Tibial nerve (tissue), 4 donors: ENCODE results near the gene MIS18A. TPM values are rescaled to one million over a fixed set of nuclear protein-coding genes. Genes with fewer than 3 reads are reported as not detected.

Source experiments
- DNase-seq, 2 donors: peaks; one replicate each; pipeline ENCODE4 v3.0.0-alpha.2; 2019; ENCODE audit warnings: low spot score in 2 of 2
- H3K27ac ChIP-seq, 4 donors: fragments of 200-600 bp; sonication (generic) in 3 of 4; one replicate each; pipeline ENCODE4 v1.5.1; 2017 to 2019; ENCODE audit warnings: mild to moderate bottlenecking in 1 of 4
- H3K27me3 ChIP-seq, 2 donors: fragments of 200-600 bp; sonication (generic) in 1 of 2; one replicate each; pipeline versions ENCODE4 v1.5.1 to v1.6.0; 2017 to 2019
- H3K36me3 ChIP-seq, 3 donors: fragments of 200-600 bp; sonication (generic); one replicate each; pipeline ENCODE4 v1.5.1; 2018 to 2019
- H3K4me1 ChIP-seq, 4 donors: fragments of 200-600 bp; sonication (generic) in 3 of 4; one replicate each; pipeline ENCODE4 v1.5.1; 2017 to 2019
- H3K4me3 ChIP-seq, 4 donors: fragments of 200-600 bp; sonication (generic) in 3 of 4; one replicate each; pipeline ENCODE4 v1.5.1; 2017 to 2019; ENCODE audit warnings: mild to moderate bottlenecking in 1 of 4, moderate library complexity in 1 of 4
- H3K9me3 ChIP-seq, 4 donors: fragments of 200-600 bp; sonication (generic) in 3 of 4; one replicate each; pipeline ENCODE4 v1.5.1; 2017 to 2019
- EP300 ChIP-seq, 2 donors: sonication (generic); formaldehyde crosslinking; IDR thresholded peaks; one replicate each; pipeline ENCODE4 v1.6.1; 2017; ENCODE audit warnings: antibody characterized with exemption in 2 of 2, mild to moderate bottlenecking in 1 of 2
- POLR2A ChIP-seq, 2 donors: fragments of 450-650 bp; IDR thresholded peaks; one replicate each; pipeline ENCODE4 v1.6.1; 2017; ENCODE audit warnings: antibody characterized with exemption in 2 of 2, mild to moderate bottlenecking in 2 of 2, moderate library complexity in 2 of 2
- WGBS, 2 donors: methylation state at CpG; one replicate each; pipeline ENCODE4 v1.1.5; 2018; 5-methylcytosine and 5-hydroxymethylcytosine counted together
- total RNA-seq, 4 donors: library from RNA; depleted of rRNA; stranded (reverse); fragments of >200 nt; gene quantifications; one replicate each; pipeline ENCODE4 v1.1.0, GENCODE V29; 2016
- TF ChIP-seq, protein P1 (sequence below), 5 experiments: fragments of 200-600 bp in 3 of 5; fragments of 450-650 bp in 2 of 5; sonication (generic) in 3 of 5; IDR thresholded peaks; one replicate each; pipeline ENCODE4 v1.5.1; 2016 to 2019; ENCODE audit warnings: antibody characterized with exemption in 5 of 5, mild to moderate bottlenecking in 3 of 5, moderate library complexity in 2 of 5

MIS18A gene
- total RNA-seq, 4 donors from 2014 or later, result 4.0 to 9.3 (median 7.1) TPM

DNA sequence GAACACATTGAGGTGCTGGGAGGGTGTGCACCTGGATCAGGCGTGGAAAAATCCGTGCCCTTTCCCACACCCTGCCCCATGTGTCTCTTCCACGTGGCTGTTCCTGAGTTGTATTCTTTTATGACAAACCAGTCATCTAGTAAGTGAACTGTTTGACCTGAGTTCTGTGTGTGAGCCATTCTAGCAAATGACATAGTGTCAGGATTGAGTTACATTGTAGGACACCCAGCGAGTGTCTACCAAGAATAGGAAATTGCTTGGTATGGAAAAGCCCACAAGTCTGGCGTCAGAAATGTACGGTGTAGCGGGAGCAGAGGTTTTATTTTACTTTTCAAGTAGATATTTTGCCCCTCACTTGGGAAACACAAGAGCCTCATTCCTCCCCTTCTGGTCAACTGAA, 18.6 kb upstream of the MIS18A start:
- Histone ChIP-seq H3K9me3 (no peaks in the 10 kb centered on the region), H3K27me3 (no peaks in the 10 kb centered on the region), H3K4me3 (no peak overlapping the region), H3K36me3 (no peaks in the 10 kb centered on the region), H3K27ac (peak overlapping the region in 1 of 4 donors; percentile 20), H3K4me1 (no peaks in the 10 kb centered on the region)
- 87 to 90% methylated on average over 7 of the region's 7 CpGs for WGBS, 2 donors
- DNase-seq, result no peak
- no peak for TF ChIP-seq POLR2A (IDR thresholded peaks at IDR 0.05)

DNA sequence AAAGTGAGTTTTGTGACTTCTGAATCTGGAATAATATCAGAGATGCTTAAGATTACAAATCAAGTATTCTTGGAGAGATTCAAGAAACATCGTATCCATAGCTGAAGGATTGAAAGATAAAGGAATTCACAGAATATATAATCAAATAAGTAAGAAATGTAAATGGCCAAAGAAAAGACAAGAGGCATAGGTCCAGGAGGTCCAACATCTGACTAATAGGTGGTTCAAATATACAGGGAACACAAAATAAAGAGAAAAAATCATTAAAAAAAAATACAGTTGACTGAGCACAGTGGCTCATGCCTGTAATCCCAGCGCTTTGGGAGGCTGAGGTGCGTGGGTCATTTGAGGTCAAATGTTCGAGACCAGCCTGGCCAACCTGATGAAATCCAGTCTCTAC, 6.6 kb upstream of the MIS18A start:
- H3K36me3 ChIP-seq, result peaks cover 0 to 14% (median 0%) of the 10 kb centered on the region in 3 donors
- H3K4me1 ChIP-seq, result peaks cover 0 to 1% (median 0%) of the 10 kb centered on the region in 4 donors
- no peak for DNase-seq
- no peak overlapping the region for H3K27ac ChIP-seq
- H3K27me3 ChIP-seq, result no peaks in the 10 kb centered on the region
- no peak for TF ChIP-seq EP300 (IDR thresholded peaks at IDR 0.05)
- no peak for TF ChIP-seq POLR2A (IDR thresholded peaks at IDR 0.05)
- TF ChIP-seq, protein P1, sequence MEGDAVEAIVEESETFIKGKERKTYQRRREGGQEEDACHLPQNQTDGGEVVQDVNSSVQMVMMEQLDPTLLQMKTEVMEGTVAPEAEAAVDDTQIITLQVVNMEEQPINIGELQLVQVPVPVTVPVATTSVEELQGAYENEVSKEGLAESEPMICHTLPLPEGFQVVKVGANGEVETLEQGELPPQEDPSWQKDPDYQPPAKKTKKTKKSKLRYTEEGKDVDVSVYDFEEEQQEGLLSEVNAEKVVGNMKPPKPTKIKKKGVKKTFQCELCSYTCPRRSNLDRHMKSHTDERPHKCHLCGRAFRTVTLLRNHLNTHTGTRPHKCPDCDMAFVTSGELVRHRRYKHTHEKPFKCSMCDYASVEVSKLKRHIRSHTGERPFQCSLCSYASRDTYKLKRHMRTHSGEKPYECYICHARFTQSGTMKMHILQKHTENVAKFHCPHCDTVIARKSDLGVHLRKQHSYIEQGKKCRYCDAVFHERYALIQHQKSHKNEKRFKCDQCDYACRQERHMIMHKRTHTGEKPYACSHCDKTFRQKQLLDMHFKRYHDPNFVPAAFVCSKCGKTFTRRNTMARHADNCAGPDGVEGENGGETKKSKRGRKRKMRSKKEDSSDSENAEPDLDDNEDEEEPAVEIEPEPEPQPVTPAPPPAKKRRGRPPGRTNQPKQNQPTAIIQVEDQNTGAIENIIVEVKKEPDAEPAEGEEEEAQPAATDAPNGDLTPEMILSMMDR (IDR thresholded peaks at IDR 0.05), result no peak
- WGBS, 2 donors, result 94 to 96% methylated on average over 4 of the region's 4 CpGs
- no peaks in the 10 kb centered on the region for H3K9me3 ChIP-seq
- H3K4me3 ChIP-seq, result no peak overlapping the region

DNA sequence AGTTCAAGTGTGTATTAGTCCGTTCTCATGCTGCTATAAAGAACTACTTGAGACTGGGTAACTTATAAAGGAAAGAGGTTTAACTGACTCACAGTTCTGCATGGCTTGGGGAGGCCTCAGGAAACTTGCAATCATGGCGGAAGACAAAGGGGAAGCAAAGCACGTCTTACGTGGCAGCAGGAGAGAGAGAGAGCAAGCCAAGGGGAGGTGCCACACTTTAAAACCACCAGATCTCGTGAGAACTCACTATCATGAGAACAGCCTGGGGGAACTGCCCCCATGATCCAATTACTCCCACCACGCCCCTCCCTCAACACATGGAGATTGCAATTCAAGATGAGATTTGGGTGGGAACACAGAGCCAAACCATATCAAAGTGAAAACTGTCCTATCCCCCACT, 4.1 kb upstream of the MIS18A start:
- Histone ChIP-seq H3K4me1 (peaks cover 0 to 21% (median 9%) of the 10 kb centered on the region in 4 donors), H3K36me3 (peaks cover 0 to 14% (median 0%) of the 10 kb centered on the region in 3 donors), H3K27me3 (no peaks in the 10 kb centered on the region), H3K4me3 (no peak overlapping the region), H3K27ac (no peak overlapping the region), H3K9me3 (no peaks in the 10 kb centered on the region)
- WGBS, 2 donors, result 79 to 88% methylated on average over 6 of the region's 6 CpGs
- TF ChIP-seq, protein P1 (IDR thresholded peaks at IDR 0.05), result no peak
- TF ChIP-seq EP300 (IDR thresholded peaks at IDR 0.05), result no peak
- TF ChIP-seq POLR2A (IDR thresholded peaks at IDR 0.05), result no peak
- DNase-seq, result no peak

DNA sequence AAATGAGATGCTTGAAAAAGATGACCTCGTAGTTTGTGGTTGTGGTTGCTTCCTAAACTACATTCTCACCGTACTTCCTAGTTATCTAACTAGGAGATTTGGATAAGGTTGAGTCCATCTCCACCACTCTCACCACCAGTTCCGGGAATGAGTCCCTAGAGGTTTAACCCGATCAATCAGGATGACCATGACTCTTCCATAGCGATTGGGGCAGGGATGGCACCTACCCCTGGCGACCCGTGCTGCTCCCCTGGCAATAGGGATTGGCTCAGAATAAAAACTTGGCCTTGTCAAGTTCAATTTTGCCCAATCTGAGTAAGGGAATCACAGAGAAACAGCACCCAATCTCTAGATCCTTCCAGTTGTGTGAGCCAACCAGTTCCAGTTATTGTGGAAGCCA, 2.7 kb upstream of the MIS18A start:
- 90% methylated on average over 7 of the region's 7 CpGs for WGBS, 2 donors
- H3K4me1 ChIP-seq, result peaks cover 0 to 29% (median 12%) of the 10 kb centered on the region in 4 donors

DNA sequence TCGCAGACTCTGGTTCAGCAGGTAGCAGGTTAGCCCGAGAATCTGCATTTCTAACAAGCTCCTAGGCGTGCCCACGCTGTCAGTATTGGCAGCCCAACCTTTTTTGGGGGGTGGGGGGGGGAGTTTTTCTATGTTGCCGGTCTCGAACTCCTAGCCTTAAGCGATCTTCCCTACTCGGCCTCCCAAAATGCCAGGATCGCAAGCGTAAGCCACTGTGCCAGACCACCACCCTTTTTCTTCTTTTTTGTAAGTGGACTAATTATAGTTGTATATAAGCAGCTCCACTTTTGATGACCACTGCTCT, 480 bp upstream of the MIS18A start:
- Histone ChIP-seq H3K4me1 (peaks cover 0 to 29% (median 12%) of the 10 kb centered on the region in 4 donors), H3K9me3 (no peaks in the 10 kb centered on the region), H3K27ac (peak overlapping the region; percentile 24 to 88 (median 72)), H3K36me3 (peaks cover 0 to 18% (median 0%) of the 10 kb centered on the region in 3 donors), H3K4me3 (peak overlapping the region; percentile 60 to 99 (median 78)), H3K27me3 (no peaks in the 10 kb centered on the region)
- no peak for DNase-seq
- TF ChIP-seq POLR2A (IDR thresholded peaks at IDR 0.05) (no peak), EP300 (IDR thresholded peaks at IDR 0.05) (no peak)
- TF ChIP-seq, protein P1 (IDR thresholded peaks at IDR 0.05), result no peak
- 5 to 7% methylated on average over 9 to 10 of the region's 10 CpGs for WGBS, 2 donors

More for the DNA sequence above, 2.7 kb upstream of the MIS18A start:
- no peak for DNase-seq
- no peak for TF ChIP-seq POLR2A (IDR thresholded peaks at IDR 0.05)
- no peak for TF ChIP-seq EP300 (IDR thresholded peaks at IDR 0.05)
- TF ChIP-seq, protein P1 (IDR thresholded peaks at IDR 0.05), result no peak
- Histone ChIP-seq H3K9me3 (no peaks in the 10 kb centered on the region), H3K4me3 (no peak overlapping the region), H3K27ac (no peak overlapping the region), H3K36me3 (peaks cover 0 to 14% (median 0%) of the 10 kb centered on the region in 3 donors), H3K27me3 (no peaks in the 10 kb centered on the region)

DNA sequence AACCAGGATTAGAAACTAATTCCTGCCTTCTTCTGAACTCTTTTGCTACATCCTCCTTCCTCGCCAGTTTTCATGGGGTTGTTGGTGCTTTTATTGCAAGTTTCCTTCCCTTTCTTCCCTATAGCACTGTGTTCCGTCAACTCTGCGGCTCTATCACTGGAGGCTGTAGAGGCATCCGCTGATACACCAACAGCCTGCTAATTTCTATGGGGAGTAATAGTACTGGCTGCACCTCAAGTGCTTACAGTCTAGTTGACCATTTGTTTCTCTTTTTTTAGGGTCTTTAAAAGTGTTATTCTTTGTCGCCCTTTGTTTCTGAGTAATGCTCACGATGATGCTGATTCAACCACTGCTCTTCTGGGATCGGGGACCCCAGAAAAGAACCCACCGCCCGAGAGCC, 746 bp downstream of the MIS18A start:
- Histone ChIP-seq H3K4me1 (peaks cover 0 to 29% (median 12%) of the 10 kb centered on the region in 4 donors), H3K4me3 (peak overlapping the region; percentile 60 to 99 (median 78)), H3K36me3 (peaks cover 0 to 24% (median 0%) of the 10 kb centered on the region in 3 donors), H3K27me3 (no peaks in the 10 kb centered on the region), H3K9me3 (no peaks in the 10 kb centered on the region), H3K27ac (peak overlapping the region in 2 of 4 donors; percentile 67 to 88)
- 1 to 2% methylated on average over 9 of the region's 9 CpGs for WGBS, 2 donors
- DNase-seq, result no peak
- TF ChIP-seq POLR2A (IDR thresholded peaks at IDR 0.05) (no peak), EP300 (IDR thresholded peaks at IDR 0.05) (no peak)
- TF ChIP-seq, protein P1 (IDR thresholded peaks at IDR 0.05), result no peak
